ENCODE data around the gene FAR2. TPM values are rescaled to one million over a fixed set of nuclear protein-coding genes. Genes with fewer than 3 reads are reported as not detected.

FAR2 gene
- polyA plus RNA-seq, 1 of the 3 experiments (the other 2 are of a cell fraction) = 7.4 TPM

GRCh38 chr12:29211696-29212095 is 62.6 kb downstream of the FAR2 start:
- Histone ChIP-seq H3K4me1 (ENCODE audit: control insufficient read depth in 1 of 2, insufficient read depth in 2 of 2, low read depth in 1 of 2, low read length in 1 of 2) (peaks cover 6 to 9% of the 10 kb centered on the region in 2 experiments; a peak in 3 of 4 replicates), H3K4me2 (no peak overlapping the region), H3K4me3 (ENCODE audit: low read depth in 2 of 2, low read length in 1 of 2) (no peak overlapping the region), H3K27me3 (ENCODE audit: insufficient read depth) (no peaks in the 10 kb centered on the region), H3K9ac (no peak overlapping the region), H3K79me2 (ENCODE audit: insufficient read depth) (no peaks in the 10 kb centered on the region), H4K20me1 (ENCODE audit: insufficient read depth) (no peaks in the 10 kb centered on the region), H3K9me2 (no peaks in the 10 kb centered on the region), H3F3A (replicated peaks; ENCODE audit: insufficient read depth) (no peaks in the 10 kb centered on the region), H3K27ac (ENCODE audit: low read depth in 2 of 2, low read length in 1 of 2) (no peak overlapping the region), H3K36me3 (replicated peaks in 1 of 2; ENCODE audit: control insufficient read depth in 1 of 2, insufficient read depth in 2 of 2, low read length in 1 of 2) (no peaks in the 10 kb centered on the region), H2AFZ (ENCODE audit: low read depth) (no peak overlapping the region), H3K9me3 (no peaks in the 10 kb centered on the region)
- TF ChIP-seq YY1 (IDR thresholded peaks at IDR 0.05; ENCODE audit: low read depth) (no peak), CTCF (IDR thresholded peaks at IDR 0.05) (no peak), USF1 (IDR thresholded peaks at IDR 0.05; ENCODE audit: borderline replicate concordance, low read depth) (no peak)
- ChIA-PET CTCF (interaction anchor here (1.1 to 1.8 kb wide), 2 partner anchors 31 to 106 kb away, joined by 4 to 5 read pairs; no protein-coding TSS in a partner anchor), POLR2A (no interaction called here)
- WGBS (ENCODE audit: low lambda C conversion rate) = 53% methylated on average over 2 of the region's 2 CpGs
- no peak for DNase-seq

- Histone ChIP-seq H3K27me3 (ENCODE audit: insufficient read depth) (no peaks in the 10 kb centered on the region), H3K9me2 (no peaks in the 10 kb centered on the region), H3K4me3 (ENCODE audit: low read depth in 2 of 2, low read length in 1 of 2) (no peak overlapping the region), H2AFZ (ENCODE audit: low read depth) (no peak overlapping the region), H4K20me1 (ENCODE audit: insufficient read depth) (no peaks in the 10 kb centered on the region), H3K9ac (no peak overlapping the region), H3K27ac (ENCODE audit: low read depth in 2 of 2, low read length in 1 of 2) (no peak overlapping the region), H3F3A (replicated peaks; ENCODE audit: insufficient read depth) (no peaks in the 10 kb centered on the region), H3K79me2 (ENCODE audit: insufficient read depth) (no peaks in the 10 kb centered on the region), H3K4me2 (no peak overlapping the region), H3K36me3 (replicated peaks in 1 of 2; ENCODE audit: control insufficient read depth in 1 of 2, insufficient read depth in 2 of 2, low read length in 1 of 2) (no peaks in the 10 kb centered on the region), H3K4me1 (ENCODE audit: control insufficient read depth in 1 of 2, insufficient read depth in 2 of 2, low read depth in 1 of 2, low read length in 1 of 2) (peaks cover 14 to 17% of the 10 kb centered on the region in 2 experiments; a peak in 3 of 4 replicates), H3K9me3 (no peaks in the 10 kb centered on the region)
- DNase-seq = no peak
- TF ChIP-seq POLR2AphosphoS5 (IDR thresholded peaks at IDR 0.05; ENCODE audit: low read depth, low read length) (no peak), YY1 (IDR thresholded peaks at IDR 0.05; ENCODE audit: low read depth) (no peak)
- CTCF ChIA-PET = interaction anchor here (0.7 to 1.8 kb wide), 2 partner anchors 30 to 124 kb away, joined by 3 to 4 read pairs; no protein-coding TSS in a partner anchor
- POLR2A ChIA-PET = no interaction called here
- WGBS (ENCODE audit: low lambda C conversion rate) = 66% methylated on average over 4 of the region's 4 CpGs
These were observed 63.8 kb downstream of the FAR2 start for GRCh38 chr12:29212682-29213403.

GRCh38 chr12:29216266-29216665 is 67.2 kb downstream of the FAR2 start:
- Histone ChIP-seq H3K79me2 (ENCODE audit: insufficient read depth) (no peaks in the 10 kb centered on the region), H3K4me2 (0 out of 2 replicates have a peak overlapping the region, but pooled peaks have one; percentile 4), H3K36me3 (replicated peaks in 1 of 2; ENCODE audit: control insufficient read depth in 1 of 2, insufficient read depth in 2 of 2, low read length in 1 of 2) (no peaks in the 10 kb centered on the region), H3K9me2 (no peaks in the 10 kb centered on the region), H3K9ac (no peak overlapping the region), H3K4me3 (ENCODE audit: low read depth in 2 of 2, low read length in 1 of 2) (no peak overlapping the region), H4K20me1 (ENCODE audit: insufficient read depth) (no peaks in the 10 kb centered on the region), H3K27me3 (ENCODE audit: insufficient read depth) (no peaks in the 10 kb centered on the region), H3K9me3 (no peaks in the 10 kb centered on the region), H2AFZ (ENCODE audit: low read depth) (no peak overlapping the region), H3K4me1 (ENCODE audit: control insufficient read depth in 1 of 2, insufficient read depth in 2 of 2, low read depth in 1 of 2, low read length in 1 of 2) (peaks cover 14 to 17% of the 10 kb centered on the region in 2 experiments; a peak in 3 of 4 replicates), H3K27ac (ENCODE audit: low read depth in 2 of 2, low read length in 1 of 2) (peak overlapping the region in 1 of 2 experiments; percentile 64; a peak in 2 of 4 replicates), H3F3A (replicated peaks; ENCODE audit: insufficient read depth) (no peaks in the 10 kb centered on the region)
- TF ChIP-seq GATA2 (CRISPR knock-in tag; IDR thresholded peaks at IDR 0.05) = peak; percentile 66
- no peak for TF ChIP-seq MAX (IDR thresholded peaks at IDR 0.05; ENCODE audit: low read depth)
- TF ChIP-seq POLR2AphosphoS5 (IDR thresholded peaks at IDR 0.05; ENCODE audit: low read depth, low read length) = no peak
- TF ChIP-seq TCF12 (IDR thresholded peaks at IDR 0.05) = peak; percentile 24
- TF ChIP-seq EP300 (IDR thresholded peaks at IDR 0.05; ENCODE audit: borderline replicate concordance in 1 of 2, low read depth in 1 of 2, low read length in 1 of 2) = peak in 1 of 2 experiments; percentile 4; a peak in 1 of 4 replicates
- TF ChIP-seq ELF1 (IDR thresholded peaks at IDR 0.05) = no peak
- peak; percentile 31 for DNase-seq
- 54% methylated on average over 2 of the region's 2 CpGs for WGBS (ENCODE audit: low lambda C conversion rate)
- CTCF ChIA-PET = no interaction called here
- POLR2A ChIA-PET = no interaction called here
